ENCODE results near the gene P4HA2. TPM values are rescaled to one million over a fixed set of nuclear protein-coding genes. Genes with fewer than 3 reads are reported as not detected.

P4HA2 gene
- total RNA-seq, 1 experiment from 2014 or later, result 43.6 TPM

GRCh38 chr5:132180134-132180745 lies 47.4 kb downstream of the P4HA2 start:
- Histone ChIP-seq H3K9me3 (ENCODE audit: low read length) (no peaks in the 10 kb centered on the region), H4K20me1 (ENCODE audit: low read length) (no peaks in the 10 kb centered on the region), H3K4me2 (ENCODE audit: low read length) (no peak overlapping the region), H3K36me3 (ENCODE audit: low read depth, low read length) (no peaks in the 10 kb centered on the region), H3K27ac (ENCODE audit: low read length) (no peak overlapping the region), H3K4me3 (ENCODE audit: low read length) (no peak overlapping the region), H3K9ac (ENCODE audit: low read length) (no peak overlapping the region), H3K9me2 (replicated peaks; ENCODE audit: low read length) (no peaks in the 10 kb centered on the region), H3K79me2 (ENCODE audit: low read length) (no peaks in the 10 kb centered on the region), H3F3A (ENCODE audit: low read length, unreplicated experiment) (no peaks in the 10 kb centered on the region), H2AFZ (ENCODE audit: low read length) (peak overlapping the region; percentile 55; the same call in 1 of the 2 replicates), H3K4me1 (ENCODE audit: insufficient read depth, low read length) (0 out of 2 replicates have a peak, but pooled peaks cover 4% of the 10 kb centered on the region), H3K27me3 (ENCODE audit: low read length) (no peaks in the 10 kb centered on the region)
- TF ChIP-seq EZH2 (IDR thresholded peaks at IDR 0.05; ENCODE audit: low read length, unreplicated experiment) (no peak), CTCF (conservative IDR thresholded peaks at IDR 0.05; ENCODE audit: low read depth, low read length) (peak; percentile 78), EZH2phosphoT487 (IDR thresholded peaks at IDR 0.05; ENCODE audit: borderline replicate concordance, low read length) (no peak)
- BruUV-seq (replicated peaks), result no TSS peak
- ATAC-seq, result peak; percentile 48
- intact Hi-C loops (cut with micrococcal nuclease), result loop anchor here (5.0 kb wide), 1 partner anchor 207 kb away; no protein-coding TSS in a partner anchor
- ChIA-PET POLR2A (ENCODE audit: unreplicated experiment) (no interaction called here), CTCF (interaction anchor here (0.5 to 0.7 kb wide), 5 partner anchors 64 to 410 kb away, joined by 3 to 4 read pairs (median 3); no protein-coding TSS in a partner anchor)
- DNase-seq, result peak; percentile 69

- intact Hi-C loops (cut with micrococcal nuclease), result no loop called here
- H3K4me1 ChIP-seq (ENCODE audit: insufficient read depth, low read length), result 0 out of 2 replicates have a peak, but pooled peaks cover 4% of the 10 kb centered on the region
- no TSS peak for BruUV-seq (replicated peaks)
Observed at GRCh38 chr5:132179405-132179804, 48.2 kb downstream of the P4HA2 start.

More at GRCh38 chr5:132179405-132179804, 48.2 kb downstream of the P4HA2 start:
- Histone ChIP-seq H3K4me3 (ENCODE audit: low read length) (no peak overlapping the region), H3K27me3 (ENCODE audit: low read length) (no peaks in the 10 kb centered on the region), H3K9me3 (ENCODE audit: low read length) (no peaks in the 10 kb centered on the region), H3K9me2 (replicated peaks; ENCODE audit: low read length) (no peaks in the 10 kb centered on the region), H2AFZ (ENCODE audit: low read length) (no peak overlapping the region), H3K27ac (ENCODE audit: low read length) (no peak overlapping the region), H3F3A (ENCODE audit: low read length, unreplicated experiment) (no peaks in the 10 kb centered on the region), H3K9ac (ENCODE audit: low read length) (no peak overlapping the region), H4K20me1 (ENCODE audit: low read length) (no peaks in the 10 kb centered on the region), H3K4me2 (ENCODE audit: low read length) (no peak overlapping the region), H3K36me3 (ENCODE audit: low read depth, low read length) (no peaks in the 10 kb centered on the region), H3K79me2 (ENCODE audit: low read length) (no peaks in the 10 kb centered on the region)
- ATAC-seq (no peak), DNase-seq (no peak)
- ChIA-PET POLR2A (ENCODE audit: unreplicated experiment) (no interaction called here), CTCF (interaction anchor here (0.7 kb wide), 1 partner anchor 411 kb away, joined by 4 read pairs; no protein-coding TSS in a partner anchor)
- TF ChIP-seq CTCF (conservative IDR thresholded peaks at IDR 0.05; ENCODE audit: low read depth, low read length), result no peak
- TF ChIP-seq EZH2phosphoT487 (IDR thresholded peaks at IDR 0.05; ENCODE audit: borderline replicate concordance, low read length), result no peak
- no peak for TF ChIP-seq EZH2 (IDR thresholded peaks at IDR 0.05; ENCODE audit: low read length, unreplicated experiment)
